ENCODE measurements around the gene HIVEP2.
A peak's percentile ranks its signal among the peaks of the same experiment; 100 is the strongest.

Gene HIVEP2

GRCh38 chr6:142823256-142823902 lies 121.6 kb downstream of the HIVEP2 start:
- no peak for DNase-seq (ENCODE audit: low read depth)
- H3K4me3 ChIP-seq (ENCODE audit: control insufficient read depth, low read depth, low read length): no peak overlapping the region
- no peak for TF ChIP-seq CTCF (IDR thresholded peaks at IDR 0.05; ENCODE audit: control insufficient read depth, insufficient read depth, low read depth, low read length, missing control alignments)

- no peak for DNase-seq (ENCODE audit: low read depth)
- TF ChIP-seq CTCF (IDR thresholded peaks at IDR 0.05; ENCODE audit: control insufficient read depth, insufficient read depth, low read depth, low read length, missing control alignments): peak; percentile 23
- H3K4me3 ChIP-seq (ENCODE audit: control insufficient read depth, low read depth, low read length): no peak overlapping the region
Observed at GRCh38 chr6:142822842-142823241, 122.1 kb downstream of the HIVEP2 start.

- H3K4me3 ChIP-seq (ENCODE audit: control insufficient read depth, low read depth, low read length): no peak overlapping the region
- no peak for DNase-seq (ENCODE audit: low read depth)
- no peak for TF ChIP-seq CTCF (IDR thresholded peaks at IDR 0.05; ENCODE audit: control insufficient read depth, insufficient read depth, low read depth, low read length, missing control alignments)
Observed at GRCh38 chr6:142822383-142822782, 122.6 kb downstream of the HIVEP2 start.

GRCh38 chr6:142821860-142822259 lies 123.1 kb downstream of the HIVEP2 start:
- no peak for TF ChIP-seq CTCF (IDR thresholded peaks at IDR 0.05; ENCODE audit: control insufficient read depth, insufficient read depth, low read depth, low read length, missing control alignments)
- H3K4me3 ChIP-seq (ENCODE audit: control insufficient read depth, low read depth, low read length): no peak overlapping the region
- DNase-seq (ENCODE audit: low read depth): no peak

GRCh38 chr6:142821164-142821716 lies 123.7 kb downstream of the HIVEP2 start:
- no peak for TF ChIP-seq CTCF (IDR thresholded peaks at IDR 0.05; ENCODE audit: control insufficient read depth, insufficient read depth, low read depth, low read length, missing control alignments)
- H3K4me3 ChIP-seq (ENCODE audit: control insufficient read depth, low read depth, low read length): no peak overlapping the region
- DNase-seq (ENCODE audit: low read depth): no peak

- DNase-seq (ENCODE audit: low read depth): no peak
- no peak for TF ChIP-seq CTCF (IDR thresholded peaks at IDR 0.05; ENCODE audit: control insufficient read depth, insufficient read depth, low read depth, low read length, missing control alignments)
Observed at GRCh38 chr6:142820338-142821051, 124.5 kb downstream of the HIVEP2 start.

More at GRCh38 chr6:142820338-142821051, 124.5 kb downstream of the HIVEP2 start:
- no peak overlapping the region for H3K4me3 ChIP-seq (ENCODE audit: control insufficient read depth, low read depth, low read length)

Data from AG09309 (cell line).